HG02678 (cell line): ENCODE data around the gene CCHCR1.
"Not testable (repeated sequence)": the region's sequence is repeated elsewhere in the genome, so short reads cannot be mapped to it uniquely, and the experiment has no call there.

Experiments
- ATAC-seq: cut with Tn5 transposase; IDR thresholded peaks from one replicate; pipeline ENCODE4 v1.9.1; 2021; ENCODE audit warnings: mild to moderate bottlenecking, moderate library complexity; ENCODE audit not compliant: unreplicated experiment

The CCHCR1 gene

GRCh38 chr6:31185695-31186051, 28.1 kb upstream of the CCHCR1 start:
- not testable (repeated sequence) for ATAC-seq

GRCh38 chr6:31183859-31184258, 26.3 kb upstream of the CCHCR1 start:
- not testable (repeated sequence) for ATAC-seq

- not testable (repeated sequence) for ATAC-seq
Measured at GRCh38 chr6:31183287-31183686, 25.7 kb upstream of the CCHCR1 start.

- ATAC-seq: peak; percentile 99
Measured at GRCh38 chr6:31180500-31180899, 22.9 kb upstream of the CCHCR1 start.

GRCh38 chr6:31179896-31180295, 22.3 kb upstream of the CCHCR1 start:
- no peak for ATAC-seq

- no peak for ATAC-seq
Measured at GRCh38 chr6:31179042-31179386, 21.4 kb upstream of the CCHCR1 start.

- ATAC-seq: no peak
Measured at GRCh38 chr6:31178143-31179041, 20.8 kb upstream of the CCHCR1 start.

GRCh38 chr6:31175971-31176370, 18.4 kb upstream of the CCHCR1 start:
- no peak for ATAC-seq

- no peak for ATAC-seq
Measured at GRCh38 chr6:31174378-31174777, 16.8 kb upstream of the CCHCR1 start.

GRCh38 chr6:31173406-31173805, 15.8 kb upstream of the CCHCR1 start:
- no peak for ATAC-seq

GRCh38 chr6:31172973-31173384, 15.4 kb upstream of the CCHCR1 start:
- no peak for ATAC-seq

- ATAC-seq: no peak
Measured at GRCh38 chr6:31171931-31172905, 14.6 kb upstream of the CCHCR1 start.

GRCh38 chr6:31170987-31171671, 13.5 kb upstream of the CCHCR1 start:
- no peak for ATAC-seq

- ATAC-seq: no peak
Measured at GRCh38 chr6:31170600-31170881, 12.9 kb upstream of the CCHCR1 start, which contains the start of gene POU5F1. Gene POU5F1 (minus strand): TSS chr6:31170682. CDS start chr6:31170620, 62 bp downstream.

- not testable (repeated sequence) for ATAC-seq
Measured at GRCh38 chr6:31169858-31170599, 12.4 kb upstream of the CCHCR1 start.

GRCh38 chr6:31169123-31169857, 11.7 kb upstream of the CCHCR1 start:
- no peak for ATAC-seq

GRCh38 chr6:31168606-31169005, 11.0 kb upstream of the CCHCR1 start:
- no peak for ATAC-seq

GRCh38 chr6:31165986-31166385, 8.4 kb upstream of the CCHCR1 start:
- no peak for ATAC-seq

- peak; percentile 77 for ATAC-seq
Measured at GRCh38 chr6:31165064-31165832, 7.6 kb upstream of the CCHCR1 start.
